CD4-positive, alpha-beta T cell treated with Interleukin-15 for 4 hours (primary cell): ENCODE measurements around the gene CCDC91.
"Not testable (repeated sequence)": the region's sequence is repeated elsewhere in the genome, so short reads cannot be mapped to it uniquely, and the experiment has no call there.

ENCODE experiments used
- DNase-seq: peaks from one replicate; pipeline ENCODE4 v3.0.0-alpha.2; 2020; ENCODE audit warnings: low spot score

CCDC91 gene

GRCh38 chr12:28232211-28232928 is 42.1 kb downstream of the CCDC91 start:
- no peak for DNase-seq

DNA sequence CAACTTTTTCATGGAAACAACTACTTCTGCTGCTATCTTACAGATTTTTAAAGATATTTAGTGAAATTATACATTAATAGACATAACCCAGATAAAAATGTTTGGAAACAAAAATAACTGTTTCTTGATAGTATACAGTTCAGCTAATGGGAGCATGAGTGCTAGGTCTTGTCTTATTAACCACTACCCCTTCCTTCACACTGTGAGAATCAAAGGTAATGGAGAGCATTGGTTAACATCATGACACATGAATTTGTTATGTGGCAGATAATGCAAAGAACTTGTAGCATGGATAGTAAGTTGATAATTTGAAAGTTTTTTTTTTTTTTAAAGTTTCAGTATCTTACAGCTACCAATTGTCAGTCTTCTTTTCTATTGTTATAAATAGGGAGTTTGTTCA is 44.2 kb downstream of the CCDC91 start:
- no peak for DNase-seq

- DNase-seq: no peak
Measured at GRCh38 chr12:28235015-28235414, 44.8 kb downstream of the CCDC91 start.

GRCh38 chr12:28235985-28236384 is 45.7 kb downstream of the CCDC91 start:
- no peak for DNase-seq

- DNase-seq: no peak
Measured at GRCh38 chr12:28237423-28237822, 47.2 kb downstream of the CCDC91 start.

GRCh38 chr12:28239918-28240317 is 49.7 kb downstream of the CCDC91 start:
- DNase-seq: no peak

DNA sequence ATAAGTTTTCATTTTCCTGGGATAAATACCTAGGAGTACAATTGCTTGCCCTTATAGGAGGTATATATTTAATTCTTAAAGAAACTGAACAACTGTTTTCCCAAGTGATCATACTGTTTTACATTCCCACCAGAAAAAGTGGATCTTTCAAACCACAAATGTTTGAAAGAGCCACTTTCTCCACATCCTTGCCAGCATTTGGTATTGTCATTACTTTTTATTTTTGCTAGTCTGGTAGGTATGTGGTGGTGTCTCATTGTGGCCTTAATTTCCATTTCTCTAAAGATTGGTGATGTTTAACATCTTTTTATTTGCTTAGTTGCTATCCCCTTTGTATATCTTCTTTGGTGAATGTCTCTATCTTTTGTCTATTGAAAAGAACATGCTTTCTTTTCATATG is 50.6 kb downstream of the CCDC91 start:
- no peak for DNase-seq

DNA sequence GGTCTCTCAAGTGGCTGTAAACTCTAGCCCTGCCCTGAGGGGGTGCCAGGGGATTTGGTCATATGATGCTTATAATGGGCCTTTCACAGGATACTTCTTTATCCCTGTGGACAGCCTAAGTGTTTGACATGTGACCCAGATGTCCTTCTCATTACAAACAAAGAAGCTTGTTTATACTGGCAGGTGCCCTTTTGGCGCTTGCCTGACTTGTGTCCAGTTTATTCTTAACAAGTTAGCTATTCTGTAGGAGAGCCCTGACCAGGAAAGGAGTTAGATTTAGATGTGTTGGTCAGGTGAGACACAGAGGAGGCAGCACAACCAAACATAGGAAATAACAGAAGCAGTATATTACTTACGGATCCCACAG is 51.9 kb downstream of the CCDC91 start:
- no peak for DNase-seq

DNA sequence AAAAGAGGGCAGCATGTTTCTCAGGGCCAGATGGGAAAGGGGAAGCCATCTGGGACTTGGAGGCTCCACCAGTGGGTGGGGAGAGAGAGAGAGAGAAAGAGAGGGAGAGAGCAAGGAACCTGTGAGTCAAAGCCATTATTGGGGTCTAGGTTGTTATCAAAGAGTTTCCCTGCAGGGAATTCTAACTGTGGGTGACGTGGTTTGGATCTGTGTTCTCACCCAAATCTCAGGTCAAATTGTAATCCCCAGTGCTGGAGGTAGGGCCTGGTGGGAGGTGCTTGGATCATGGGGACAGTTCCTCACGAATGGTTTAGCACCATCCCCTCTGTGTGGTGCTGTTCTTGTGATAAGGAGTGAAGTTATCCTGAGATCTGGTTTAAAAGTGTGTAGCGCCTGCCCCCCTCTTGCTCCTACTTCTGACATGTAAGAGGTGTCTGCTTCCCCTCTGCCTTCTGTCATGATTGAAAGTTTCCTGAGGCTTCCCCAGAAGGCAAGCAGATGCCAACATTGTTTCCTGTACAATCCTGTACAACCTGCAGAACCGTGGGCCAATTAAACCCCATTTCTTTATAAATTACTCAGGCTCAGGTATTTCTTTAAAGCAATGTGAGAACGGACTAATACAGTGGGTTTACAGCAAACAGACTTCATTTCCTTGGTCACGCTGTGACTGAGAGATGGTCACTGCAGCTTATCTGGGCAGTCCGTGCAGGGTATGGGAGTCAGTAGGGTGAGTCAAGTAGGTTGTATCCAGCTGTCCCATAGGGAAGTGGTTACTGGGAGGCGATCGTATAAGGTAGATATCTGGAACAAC is 52.4 kb downstream of the CCDC91 start:
- DNase-seq: no peak

DNA sequence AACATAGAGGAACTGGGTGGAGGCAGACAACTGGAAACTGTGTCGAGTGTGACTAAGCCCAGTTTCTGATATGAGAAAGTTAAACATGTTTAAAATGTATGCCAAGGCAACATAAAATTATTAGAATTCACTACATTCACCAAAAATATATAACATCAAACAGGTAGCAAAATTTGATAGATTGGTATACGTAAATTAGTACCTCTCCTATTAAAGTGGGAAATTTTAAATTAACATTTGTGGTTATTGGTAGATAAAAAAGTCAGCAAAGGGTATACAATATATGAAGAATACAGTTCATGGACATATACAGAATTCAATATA is 53.0 kb downstream of the CCDC91 start:
- no peak for DNase-seq

DNA sequence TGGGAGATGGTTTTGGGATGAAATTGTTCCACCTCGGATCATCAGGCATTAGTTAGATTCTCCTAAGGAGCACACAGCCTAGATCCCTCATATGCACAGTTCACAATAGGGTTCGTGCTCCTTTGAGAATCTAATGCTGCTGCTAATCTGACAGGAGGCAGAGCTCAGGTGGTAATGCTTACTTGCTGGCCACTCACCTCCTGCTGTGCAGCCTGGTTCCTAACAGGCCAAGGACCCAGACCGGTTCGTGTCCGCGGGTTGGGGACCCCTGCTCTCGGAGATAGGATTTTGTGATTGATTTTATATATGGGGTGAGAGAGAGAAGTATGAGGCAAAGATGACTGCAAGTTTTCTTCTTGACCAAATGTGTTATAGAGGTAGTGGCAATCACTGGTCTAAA is 57.5 kb downstream of the CCDC91 start:
- DNase-seq: no peak

DNA sequence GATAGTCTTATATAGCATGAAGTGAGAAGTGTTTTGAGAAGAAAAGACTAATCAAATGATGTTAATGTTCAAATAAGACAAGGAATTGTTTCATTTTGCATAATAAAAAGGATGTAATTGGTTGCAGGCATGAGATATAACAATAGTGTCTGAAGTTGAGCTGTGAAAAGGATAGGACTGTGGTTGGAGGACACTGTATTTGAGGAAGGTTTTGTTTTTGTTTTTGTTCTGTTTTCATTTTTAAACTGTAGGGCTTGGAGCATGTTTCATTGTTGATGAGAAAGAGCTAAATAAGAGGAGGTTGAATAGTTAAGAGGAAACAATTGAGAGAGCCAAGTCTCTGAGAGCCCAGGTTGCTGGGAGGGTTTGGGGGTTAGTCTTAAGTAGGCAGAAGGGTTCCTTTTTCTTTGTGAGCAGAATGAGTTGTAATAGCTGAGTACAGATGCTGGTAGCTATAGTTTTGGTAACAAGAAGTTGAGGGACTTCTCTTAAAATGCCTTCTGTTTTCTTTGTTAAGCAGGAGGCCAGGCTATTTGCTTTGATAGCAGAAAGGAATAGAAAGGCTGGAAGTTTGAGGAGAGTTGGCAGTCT is 58.4 kb downstream of the CCDC91 start:
- no peak for DNase-seq

GRCh38 chr12:28253161-28253641 is 62.9 kb downstream of the CCDC91 start:
- peak; percentile 61 for DNase-seq

DNA sequence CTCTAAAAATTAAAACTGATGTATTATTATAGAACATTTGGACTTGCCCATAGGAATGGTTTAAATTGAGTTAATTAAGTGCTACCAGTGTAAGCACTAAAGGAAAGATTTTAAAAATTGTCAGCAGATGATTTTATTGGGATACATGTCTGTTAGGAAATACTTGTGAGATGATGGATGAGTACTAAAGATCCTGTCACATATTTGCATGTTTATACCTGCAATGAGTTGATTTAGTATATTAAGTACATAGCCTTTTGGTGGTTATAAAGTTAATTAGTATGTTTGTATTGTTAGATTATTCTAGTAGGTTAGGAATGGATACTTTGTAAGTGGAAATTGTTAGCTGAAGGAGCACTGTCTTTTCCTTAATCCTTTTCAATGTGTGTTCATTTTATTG is 67.2 kb downstream of the CCDC91 start:
- no peak for DNase-seq

DNA sequence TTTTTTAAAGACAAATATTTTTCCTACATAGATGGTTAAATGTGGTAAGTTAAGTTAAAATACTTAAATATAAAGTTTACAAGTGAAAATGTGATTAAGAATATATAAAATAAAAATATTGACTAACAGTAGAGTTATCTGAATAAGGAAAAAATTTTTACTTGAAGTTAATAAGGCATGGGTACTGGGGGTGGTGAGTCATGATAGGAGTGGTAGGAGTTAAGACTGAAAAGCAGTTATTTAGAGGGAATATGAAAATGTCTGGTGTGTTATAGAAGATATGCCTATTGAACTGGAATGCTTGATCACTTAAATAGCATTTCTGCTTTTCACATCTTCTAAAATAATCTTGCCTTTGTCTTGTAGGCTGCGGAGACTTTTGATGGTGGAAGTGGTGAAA is 68.7 kb downstream of the CCDC91 start:
- DNase-seq: no peak

DNA sequence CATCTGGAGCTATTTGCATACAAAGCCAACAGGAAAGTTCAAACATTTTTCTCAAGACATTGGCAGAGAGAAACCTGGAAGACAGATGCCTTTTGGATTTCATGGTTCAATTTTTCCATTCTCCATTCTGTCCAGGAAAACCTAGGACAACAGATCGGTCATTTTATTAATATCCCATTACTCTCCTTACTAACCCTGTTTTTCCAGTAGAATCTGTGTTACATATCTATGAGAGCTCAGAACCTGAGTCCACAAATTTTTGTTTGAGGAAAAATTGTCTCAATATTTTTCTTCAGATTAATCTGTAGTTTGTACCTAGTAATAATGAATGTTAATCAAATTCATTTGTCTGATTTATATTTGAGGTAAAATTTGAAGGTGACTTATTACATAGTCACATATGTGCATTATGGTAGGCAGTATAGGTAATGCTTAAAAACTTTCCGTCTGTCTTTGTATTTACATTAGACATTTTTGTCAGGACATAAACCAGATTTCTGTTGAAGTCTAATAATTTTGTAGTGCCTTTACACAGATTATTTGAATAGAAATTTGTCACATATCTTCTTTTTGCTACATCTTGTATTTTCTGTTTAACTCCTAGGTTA is 75.3 kb downstream of the CCDC91 start:
- DNase-seq: no peak

GRCh38 chr12:28267920-28268607 is 77.8 kb downstream of the CCDC91 start:
- DNase-seq: not testable (repeated sequence)

GRCh38 chr12:28268608-28269229 is 78.5 kb downstream of the CCDC91 start:
- no peak for DNase-seq

- DNase-seq: no peak
Measured at GRCh38 chr12:28269851-28270250, 79.6 kb downstream of the CCDC91 start.

DNA sequence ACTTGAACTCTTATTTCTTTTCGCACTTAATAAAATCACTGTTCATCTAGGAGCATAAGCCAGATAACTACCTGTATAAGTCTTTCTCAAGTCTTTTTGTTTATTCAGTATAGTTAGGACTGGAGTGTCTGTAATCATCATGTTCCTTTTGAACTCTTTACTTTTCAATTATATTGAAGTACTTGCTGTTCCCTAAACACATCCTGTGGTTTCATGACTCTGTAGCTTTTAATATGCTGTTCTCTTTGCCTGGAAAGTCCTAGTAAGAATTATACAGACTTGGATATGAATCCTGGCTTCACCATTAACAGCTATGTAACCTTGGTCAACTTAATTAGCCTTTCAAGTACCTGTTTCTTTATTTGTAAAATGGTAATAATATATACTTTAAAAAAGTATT is 88.2 kb downstream of the CCDC91 start:
- no peak for DNase-seq

DNA sequence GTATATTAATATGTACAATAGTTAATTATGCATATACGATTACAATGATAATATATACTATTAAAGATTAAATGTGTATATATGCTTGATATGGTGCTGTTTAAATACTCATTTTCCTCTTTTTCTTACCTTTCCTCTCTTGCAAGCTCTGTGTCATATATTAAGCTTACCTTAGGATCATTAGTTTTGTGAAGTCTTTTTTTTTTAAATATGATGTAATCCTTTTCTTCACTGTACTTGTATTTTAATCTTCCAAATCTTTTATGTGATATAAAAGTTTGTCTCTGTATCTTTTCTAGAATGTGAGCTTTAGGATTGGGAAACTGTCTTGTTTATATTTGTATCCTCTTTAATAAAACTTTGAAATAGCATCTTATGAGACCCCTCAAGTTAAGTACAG is 88.7 kb downstream of the CCDC91 start:
- no peak for DNase-seq

DNA sequence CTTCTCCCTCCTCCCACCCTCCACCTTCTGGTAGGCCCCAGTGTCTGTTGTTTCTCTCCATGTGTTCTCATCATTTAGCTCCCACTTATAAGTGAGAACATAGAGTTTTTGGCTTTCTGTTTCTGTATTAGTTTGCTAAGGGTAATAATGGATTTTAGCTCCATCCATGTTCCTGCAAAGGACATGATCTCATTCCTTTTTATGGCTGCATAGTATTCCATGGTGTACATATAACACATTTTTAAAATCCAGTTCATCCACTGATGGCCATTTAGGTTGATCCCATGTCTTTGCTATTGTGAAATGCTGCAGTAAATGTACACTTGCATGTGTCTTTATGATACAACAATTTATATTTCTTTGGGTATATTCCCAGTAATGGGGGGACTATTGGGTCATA is 96.1 kb downstream of the CCDC91 start:
- no peak for DNase-seq
